DND-41 (cell line): Measurements from ENCODE around the gene ENKD1.

Experiments
- ATAC-seq: fragments of 200-7000 bp; cut with Tn5 transposase; 3 replicates; pipeline ENCODE4 v1.9.1; 2021; ENCODE audit warnings: low read depth; ENCODE audit not compliant: insufficient read depth
- DNase-seq: peaks from one replicate; pipeline ENCODE4 v3.0.0-alpha.2; 2020
- H2AFZ ChIP-seq: 2 replicates; pipeline ENCODE4 v1.6.0; 2012; ENCODE audit warnings: low read depth, low read length
- H3K27ac ChIP-seq: 2 replicates; pipeline ENCODE4 v1.5.1; 2012; ENCODE audit warnings: low read length, inconsistent platforms
- H3K27me3 ChIP-seq: fragments of 200-600 bp; sonication (generic); 2 replicates; pipeline ENCODE4 v1.6.0; 2012; ENCODE audit warnings: low read length, mild to moderate bottlenecking, inconsistent platforms; ENCODE audit not compliant: insufficient read depth, poor library complexity
- H3K36me3 ChIP-seq: 2 replicates; pipeline ENCODE4 v1.5.1; 2012; ENCODE audit warnings: low read length, inconsistent platforms; ENCODE audit not compliant: insufficient read depth
- H3K4me1 ChIP-seq: 2 replicates; pipeline ENCODE4 v1.5.1; 2012; ENCODE audit warnings: mild to moderate bottlenecking, low read length; ENCODE audit not compliant: insufficient read depth
- H3K4me2 ChIP-seq: 2 replicates; pipeline ENCODE4 v1.6.0; 2012; ENCODE audit warnings: mild to moderate bottlenecking, moderate library complexity, low read length, inconsistent platforms; ENCODE audit not compliant: insufficient read depth
- H3K4me3 ChIP-seq, 2 experiments: fragments of 200-600 bp in 1 of 2; shearing (Covaris generic) in 1 of 2; 2 replicates each; pipeline ENCODE4 v1.5.1; 2012 to 2016; ENCODE audit warnings: inconsistent platforms in 2 of 2, low read length in 2 of 2, mild to moderate bottlenecking in 2 of 2, low read depth in 1 of 2, moderate library complexity in 1 of 2
- H3K79me2 ChIP-seq: 2 replicates; pipeline ENCODE4 v1.6.0; 2012; ENCODE audit warnings: low read length, inconsistent platforms; ENCODE audit not compliant: insufficient read depth
- H3K9ac ChIP-seq: 2 replicates; pipeline ENCODE4 v1.6.0; 2012; ENCODE audit warnings: low read depth, mild to moderate bottlenecking, inconsistent platforms, low read length, moderate library complexity
- H3K9me3 ChIP-seq: 2 replicates; pipeline ENCODE4 v1.5.1; 2012; ENCODE audit warnings: low read length, moderate library complexity, mild to moderate bottlenecking, inconsistent platforms; ENCODE audit not compliant: insufficient read depth, severe bottlenecking
- H4K20me1 ChIP-seq: 2 replicates; pipeline ENCODE4 v1.6.0; 2012; ENCODE audit warnings: low read length; ENCODE audit not compliant: insufficient read depth
- EZH2 ChIP-seq: IDR thresholded peaks from 3 replicates; pipeline ENCODE4 v1.6.1; 2012; ENCODE audit warnings: borderline replicate concordance, low read depth, mild to moderate bottlenecking, moderate library complexity, low read length, inconsistent platforms; ENCODE audit not compliant: severe bottlenecking
- TF ChIP-seq, protein P1 (sequence below): IDR thresholded peaks from 2 replicates; pipeline ENCODE4 v1.5.1; 2012; ENCODE audit warnings: borderline replicate concordance, low read length, moderate library complexity, mild to moderate bottlenecking; ENCODE audit not compliant: poor library complexity, severe bottlenecking; ENCODE audit errors: extremely low read depth

The ENKD1 gene

GRCh38 chr16:67637625-67638024 is 28.9 kb downstream of the ENKD1 start:
- Histone ChIP-seq H3K27me3 (no peaks in the 10 kb centered on the region), H3K36me3 (peaks cover 68% of the 10 kb centered on the region), H2AFZ (no peak overlapping the region), H4K20me1 (peaks cover 26% of the 10 kb centered on the region; the same call in 1 of the 2 replicates), H3K9ac (no peak overlapping the region), H3K4me1 (no peaks in the 10 kb centered on the region), H3K4me2 (no peak overlapping the region), H3K9me3 (no peaks in the 10 kb centered on the region), H3K27ac (no peak overlapping the region), H3K79me2 (peaks cover 19% of the 10 kb centered on the region), H3K4me3 (no peak overlapping the region)
- TF ChIP-seq, protein P1, sequence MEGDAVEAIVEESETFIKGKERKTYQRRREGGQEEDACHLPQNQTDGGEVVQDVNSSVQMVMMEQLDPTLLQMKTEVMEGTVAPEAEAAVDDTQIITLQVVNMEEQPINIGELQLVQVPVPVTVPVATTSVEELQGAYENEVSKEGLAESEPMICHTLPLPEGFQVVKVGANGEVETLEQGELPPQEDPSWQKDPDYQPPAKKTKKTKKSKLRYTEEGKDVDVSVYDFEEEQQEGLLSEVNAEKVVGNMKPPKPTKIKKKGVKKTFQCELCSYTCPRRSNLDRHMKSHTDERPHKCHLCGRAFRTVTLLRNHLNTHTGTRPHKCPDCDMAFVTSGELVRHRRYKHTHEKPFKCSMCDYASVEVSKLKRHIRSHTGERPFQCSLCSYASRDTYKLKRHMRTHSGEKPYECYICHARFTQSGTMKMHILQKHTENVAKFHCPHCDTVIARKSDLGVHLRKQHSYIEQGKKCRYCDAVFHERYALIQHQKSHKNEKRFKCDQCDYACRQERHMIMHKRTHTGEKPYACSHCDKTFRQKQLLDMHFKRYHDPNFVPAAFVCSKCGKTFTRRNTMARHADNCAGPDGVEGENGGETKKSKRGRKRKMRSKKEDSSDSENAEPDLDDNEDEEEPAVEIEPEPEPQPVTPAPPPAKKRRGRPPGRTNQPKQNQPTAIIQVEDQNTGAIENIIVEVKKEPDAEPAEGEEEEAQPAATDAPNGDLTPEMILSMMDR, result no peak
- no peak for TF ChIP-seq EZH2
- ATAC-seq (no peak), DNase-seq (no peak)

GRCh38 chr16:67636713-67637112 is 29.8 kb downstream of the ENKD1 start:
- TF ChIP-seq EZH2, result no peak
- TF ChIP-seq, protein P1, result no peak
- H3K79me2 ChIP-seq, result peaks cover 26% of the 10 kb centered on the region
- no peak overlapping the region for H3K27ac ChIP-seq
- no peaks in the 10 kb centered on the region for H3K27me3 ChIP-seq
- H3K9ac ChIP-seq, result no peak overlapping the region
- H3K4me1 ChIP-seq, result no peaks in the 10 kb centered on the region
- H3K4me3 ChIP-seq, result no peak overlapping the region
- ATAC-seq (no peak), DNase-seq (no peak)
- no peak overlapping the region for H2AFZ ChIP-seq
- no peak overlapping the region for H3K4me2 ChIP-seq
- H3K36me3 ChIP-seq, result peaks cover 77% of the 10 kb centered on the region
- H4K20me1 ChIP-seq, result peaks cover 33% of the 10 kb centered on the region; the same call in 1 of the 2 replicates
- no peaks in the 10 kb centered on the region for H3K9me3 ChIP-seq

- TF ChIP-seq EZH2, result no peak
- TF ChIP-seq, protein P1, result no peak
- peaks cover 94% of the 10 kb centered on the region for H3K36me3 ChIP-seq
- no peak overlapping the region for H3K4me3 ChIP-seq
- H3K9me3 ChIP-seq, result no peaks in the 10 kb centered on the region
- no peak overlapping the region for H2AFZ ChIP-seq
- H3K79me2 ChIP-seq, result peaks cover 52% of the 10 kb centered on the region
- no peak for DNase-seq
- H3K27me3 ChIP-seq, result no peaks in the 10 kb centered on the region
- H4K20me1 ChIP-seq, result peaks cover 33% of the 10 kb centered on the region; the same call in 1 of the 2 replicates
- H3K27ac ChIP-seq, result no peak overlapping the region
- no peaks in the 10 kb centered on the region for H3K4me1 ChIP-seq
- no peak overlapping the region for H3K4me2 ChIP-seq
- ATAC-seq, result no peak
- H3K9ac ChIP-seq, result no peak overlapping the region
Measured at GRCh38 chr16:67632415-67633172, 34.0 kb downstream of the ENKD1 start.
